ENCODE results near the gene TBC1D21. TPM values are rescaled to one million over a fixed set of nuclear protein-coding genes. Genes with fewer than 3 reads are reported as not detected.

Gene TBC1D21
- total and polyA plus RNA-seq, 2 of the 4 experiments (the other 2 are of a cell fraction): not detected

DNA sequence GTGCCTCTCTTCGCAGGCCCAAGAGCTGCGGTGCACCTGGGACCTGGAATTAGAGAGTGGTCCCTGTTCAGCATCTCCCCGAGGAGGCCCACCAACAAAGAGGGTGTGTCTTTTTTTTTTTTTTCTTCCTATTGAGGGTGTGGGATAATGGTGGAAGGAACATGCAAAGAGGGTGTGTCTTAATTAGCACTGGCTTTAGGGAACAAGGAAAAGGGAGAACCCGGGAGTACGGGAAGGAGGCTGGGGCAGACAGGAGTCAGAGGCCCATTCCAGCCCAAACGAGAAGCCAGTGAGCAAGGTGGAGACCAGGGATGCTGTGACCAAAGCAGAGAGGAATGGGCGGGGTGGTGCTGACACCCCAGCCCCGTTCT lies 52.5 kb downstream of the TBC1D21 start (continued):
- TF ChIP-seq, protein P1, sequence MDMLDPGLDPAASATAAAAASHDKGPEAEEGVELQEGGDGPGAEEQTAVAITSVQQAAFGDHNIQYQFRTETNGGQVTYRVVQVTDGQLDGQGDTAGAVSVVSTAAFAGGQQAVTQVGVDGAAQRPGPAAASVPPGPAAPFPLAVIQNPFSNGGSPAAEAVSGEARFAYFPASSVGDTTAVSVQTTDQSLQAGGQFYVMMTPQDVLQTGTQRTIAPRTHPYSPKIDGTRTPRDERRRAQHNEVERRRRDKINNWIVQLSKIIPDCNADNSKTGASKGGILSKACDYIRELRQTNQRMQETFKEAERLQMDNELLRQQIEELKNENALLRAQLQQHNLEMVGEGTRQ (IDR thresholded peaks at IDR 0.05; ENCODE audit: low read depth, low read length): no peak
- TF ChIP-seq RCOR1 (IDR thresholded peaks at IDR 0.05; ENCODE audit: insufficient replicate concordance, low read length): no peak
- TF ChIP-seq POLR2A (IDR thresholded peaks at IDR 0.05; ENCODE audit: low read depth, low read length): no peak; the same call in 1 of the 2 replicates

DNA sequence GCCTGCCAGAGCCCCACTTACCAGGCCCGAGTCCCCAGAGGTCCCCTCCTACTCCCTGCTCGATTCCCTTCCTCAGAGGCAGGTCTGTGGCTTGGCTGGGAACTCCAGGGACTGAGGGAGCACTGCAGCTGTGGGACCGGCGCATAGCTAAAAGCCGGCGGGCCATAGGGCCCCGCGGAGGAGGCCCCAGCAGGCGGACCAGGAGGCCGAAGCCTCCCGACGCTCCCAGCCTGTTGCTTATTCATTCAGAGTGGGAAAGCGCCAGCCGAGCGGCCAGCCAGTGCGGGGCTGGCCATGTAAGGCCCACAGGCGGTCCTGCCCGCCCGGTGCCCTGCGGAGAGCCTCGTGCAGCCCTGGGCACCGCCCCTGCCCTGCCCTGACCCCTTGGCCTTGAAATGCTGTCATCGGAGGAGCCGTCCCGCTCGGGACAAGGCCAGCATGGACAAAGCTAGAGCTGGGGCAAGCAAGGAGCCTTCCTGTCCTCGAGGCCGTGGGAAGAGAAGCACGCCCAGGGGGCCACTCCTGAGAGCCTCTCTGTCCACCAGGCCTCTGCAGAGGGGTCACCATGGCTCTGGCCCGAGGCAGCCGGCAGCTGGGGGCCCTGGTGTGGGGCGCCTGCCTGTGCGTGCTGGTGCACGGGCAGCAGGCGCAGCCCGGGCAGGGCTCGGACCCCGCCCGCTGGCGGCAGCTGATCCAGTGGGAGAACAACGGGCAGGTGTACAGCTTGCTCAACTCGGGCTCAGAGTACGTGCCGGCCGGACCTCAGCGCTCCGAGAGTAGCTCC lies 53.0 kb downstream of the TBC1D21 start, which contains the start of gene LOXL1:
TSS of gene LOXL1 (plus strand) at position 244 of the 784 bp plus-strand sequence. CDS start at position 566, 322 bp downstream.
- peak within 1 kb of the TSS; percentile 100 for H3K4ac ChIP-seq (ENCODE audit: low read depth, low read length)
- peaks cover 66% of the 10 kb centered on the region for H3K4me1 ChIP-seq (ENCODE audit: control insufficient read depth, insufficient read depth, low read length)
- H2BK15ac ChIP-seq (ENCODE audit: low read depth, low read length): peak within 1 kb of the TSS; percentile 100
- DNase-seq (peak; percentile 92), ATAC-seq (ENCODE audit: low read depth) (peak; percentile 53)
- ChIA-PET POLR2A (ENCODE audit: unreplicated experiment) (interaction anchor here (0.6 kb wide), 1 partner anchor 294 kb away, joined by 3 read pairs; no protein-coding TSS in a partner anchor), CTCF (interaction anchor here (0.8 to 1.8 kb wide), 3 partner anchors 9 to 53 kb away, joined by 3 to 5 read pairs (median 4); partner anchors contain the start of gene TBC1D21)
- peak within 1 kb of the TSS; percentile 98 for H2BK5ac ChIP-seq (ENCODE audit: low read depth, low read length, poor library complexity, severe bottlenecking)
- H3K4me2 ChIP-seq (ENCODE audit: low read depth, low read length): peak within 1 kb of the TSS; percentile 88
- dilution Hi-C loops (cut with HindIII; ENCODE audit: low sequenced_read_pairs, unreplicated experiment): no loop called here
- no peaks in the 10 kb centered on the region for H3K9me3 ChIP-seq (ENCODE audit: control insufficient read depth, insufficient read depth, low read length)
- H3K27me3 ChIP-seq (ENCODE audit: control insufficient read depth, insufficient read depth, low read length): no peaks in the 10 kb centered on the region
- peak within 1 kb of the TSS; percentile 97 for H2BK20ac ChIP-seq (ENCODE audit: low read depth, low read length)
- H3K14ac ChIP-seq (replicated peaks; ENCODE audit: low read depth, low read length): peak within 1 kb of the TSS; percentile 100
- peaks cover 32% of the 10 kb centered on the region for H4K20me1 ChIP-seq (ENCODE audit: insufficient read depth, low read length)
- H3K27ac ChIP-seq (ENCODE audit: insufficient read depth, low read length): peak within 1 kb of the TSS; percentile 96
- peak within 1 kb of the TSS; percentile 98 to 99 for H4K8ac ChIP-seq (ENCODE audit: low read depth in 2 of 2, low read length in 2 of 2)
- H4K91ac ChIP-seq (ENCODE audit: insufficient read depth, low read depth, low read length): peak within 1 kb of the TSS; percentile 100
- WGBS, 2 experiments (ENCODE audit: extremely low coverage in 2 of 2, insufficient read length in 1 of 2): 2% methylated on average over 20 of the region's 47 CpGs; no CpG with 5 or more reads in 1 of the 2 experiments
- H4K5ac ChIP-seq (ENCODE audit: low read depth, low read length): peak within 1 kb of the TSS; percentile 92
- peak within 1 kb of the TSS; percentile 100 for H3K23ac ChIP-seq (ENCODE audit: low read depth, low read length)
- H3K56ac ChIP-seq (ENCODE audit: extremely low read depth, insufficient read depth, low read length): peak within 1 kb of the TSS; percentile 75
- H2AK5ac ChIP-seq (ENCODE audit: low read depth, low read length): peak within 1 kb of the TSS; percentile 100
- peak within 1 kb of the TSS; percentile 100 for H2BK120ac ChIP-seq (ENCODE audit: low read depth, low read length)
- H3K9me1 ChIP-seq (ENCODE audit: insufficient read depth, low read length): peaks cover 46% of the 10 kb centered on the region
- H3K4me3 ChIP-seq (ENCODE audit: insufficient read depth, low read depth, low read length): peak within 1 kb of the TSS; percentile 73
- peaks cover 38 to 82% of the 10 kb centered on the region in 2 experiments; a peak in 3 of 4 replicates for H3K79me1 ChIP-seq (ENCODE audit: low read depth in 1 of 2, low read length in 2 of 2)
- in situ Hi-C loops (cut with MboI; ENCODE audit: low sequenced_read_pairs): no loop called here
- no peaks in the 10 kb centered on the region for H3K36me3 ChIP-seq (ENCODE audit: control insufficient read depth, insufficient read depth, low read length)
- peak within 1 kb of the TSS; percentile 94 for H3K18ac ChIP-seq (ENCODE audit: low read depth, low read length)
- intact Hi-C loops (cut with micrococcal nuclease): no loop called here
- H2AK9ac ChIP-seq (replicated peaks; ENCODE audit: low read depth, low read length, poor library complexity): peak within 1 kb of the TSS; percentile 99
- H3K9ac ChIP-seq (ENCODE audit: low read depth, low read length): peak within 1 kb of the TSS; percentile 88
- peak within 1 kb of the TSS; percentile 89 for H2AFZ ChIP-seq (replicated peaks; ENCODE audit: low read length, poor library complexity)
- TSS peak; percentile 78 for BruUV-seq (replicated peaks)
- TF ChIP-seq BHLHE40 (IDR thresholded peaks at IDR 0.05; ENCODE audit: low read depth, low read length) (peak; percentile 16; the same call in 1 of the 2 replicates), MAZ (IDR thresholded peaks at IDR 0.05; ENCODE audit: borderline replicate concordance, low read depth, low read length) (peak; percentile 70; the same call in 1 of the 2 replicates), RCOR1 (IDR thresholded peaks at IDR 0.05; ENCODE audit: insufficient replicate concordance, low read length) (peak; percentile 87), RFX5 (IDR thresholded peaks at IDR 0.05; ENCODE audit: low read depth, low read length) (no peak), RAD21 (IDR thresholded peaks at IDR 0.05; ENCODE audit: low read length) (peak; percentile 30; the same call in 1 of the 2 replicates)
- TF ChIP-seq, protein P2, sequence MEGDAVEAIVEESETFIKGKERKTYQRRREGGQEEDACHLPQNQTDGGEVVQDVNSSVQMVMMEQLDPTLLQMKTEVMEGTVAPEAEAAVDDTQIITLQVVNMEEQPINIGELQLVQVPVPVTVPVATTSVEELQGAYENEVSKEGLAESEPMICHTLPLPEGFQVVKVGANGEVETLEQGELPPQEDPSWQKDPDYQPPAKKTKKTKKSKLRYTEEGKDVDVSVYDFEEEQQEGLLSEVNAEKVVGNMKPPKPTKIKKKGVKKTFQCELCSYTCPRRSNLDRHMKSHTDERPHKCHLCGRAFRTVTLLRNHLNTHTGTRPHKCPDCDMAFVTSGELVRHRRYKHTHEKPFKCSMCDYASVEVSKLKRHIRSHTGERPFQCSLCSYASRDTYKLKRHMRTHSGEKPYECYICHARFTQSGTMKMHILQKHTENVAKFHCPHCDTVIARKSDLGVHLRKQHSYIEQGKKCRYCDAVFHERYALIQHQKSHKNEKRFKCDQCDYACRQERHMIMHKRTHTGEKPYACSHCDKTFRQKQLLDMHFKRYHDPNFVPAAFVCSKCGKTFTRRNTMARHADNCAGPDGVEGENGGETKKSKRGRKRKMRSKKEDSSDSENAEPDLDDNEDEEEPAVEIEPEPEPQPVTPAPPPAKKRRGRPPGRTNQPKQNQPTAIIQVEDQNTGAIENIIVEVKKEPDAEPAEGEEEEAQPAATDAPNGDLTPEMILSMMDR (conservative IDR thresholded peaks at IDR 0.05; ENCODE audit: low read depth, low read length): no peak
- TF ChIP-seq, protein P3, sequence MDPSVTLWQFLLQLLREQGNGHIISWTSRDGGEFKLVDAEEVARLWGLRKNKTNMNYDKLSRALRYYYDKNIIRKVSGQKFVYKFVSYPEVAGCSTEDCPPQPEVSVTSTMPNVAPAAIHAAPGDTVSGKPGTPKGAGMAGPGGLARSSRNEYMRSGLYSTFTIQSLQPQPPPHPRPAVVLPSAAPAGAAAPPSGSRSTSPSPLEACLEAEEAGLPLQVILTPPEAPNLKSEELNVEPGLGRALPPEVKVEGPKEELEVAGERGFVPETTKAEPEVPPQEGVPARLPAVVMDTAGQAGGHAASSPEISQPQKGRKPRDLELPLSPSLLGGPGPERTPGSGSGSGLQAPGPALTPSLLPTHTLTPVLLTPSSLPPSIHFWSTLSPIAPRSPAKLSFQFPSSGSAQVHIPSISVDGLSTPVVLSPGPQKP (IDR thresholded peaks at IDR 0.05; ENCODE audit: borderline replicate concordance, low read depth, low read length): no peak
- TF ChIP-seq, protein P1 (IDR thresholded peaks at IDR 0.05; ENCODE audit: low read depth, low read length): peak; percentile 16; the same call in 1 of the 2 replicates

Measured in IMR-90 (cell line).